HG03066 (cell line): ENCODE measurements around the gene SMG7.

ENCODE experiments used
- ATAC-seq: cut with Tn5 transposase; IDR thresholded peaks from one replicate; pipeline ENCODE4 v1.9.1; 2021; ENCODE audit warnings: low read depth; ENCODE audit not compliant: unreplicated experiment

Gene SMG7

GRCh38 chr1:183584147-183584546 lies 111.8 kb downstream of the SMG7 start:
- ATAC-seq = no peak

DNA sequence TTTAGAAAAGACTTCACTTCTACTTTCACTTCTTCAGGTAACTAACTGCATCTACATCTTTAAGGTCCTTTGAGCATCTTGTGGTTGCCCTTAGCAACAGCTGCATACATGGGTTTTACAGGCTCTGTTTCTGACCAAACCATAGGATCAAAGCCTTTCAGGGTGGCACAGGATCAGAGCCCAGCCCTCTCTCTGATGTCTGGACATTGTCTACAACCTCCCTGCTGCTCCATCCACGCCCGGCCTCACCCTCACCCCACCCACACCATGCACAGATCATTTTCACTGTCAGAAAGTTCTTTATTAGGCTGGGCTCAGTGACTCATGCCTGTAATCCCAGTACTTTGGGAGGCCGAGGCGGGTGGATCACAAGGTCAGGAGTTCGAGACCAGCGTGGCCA lies 112.7 kb downstream of the SMG7 start:
- ATAC-seq = no peak

- no peak for ATAC-seq
These were observed 114.2 kb downstream of the SMG7 start for GRCh38 chr1:183586455-183586854.

DNA sequence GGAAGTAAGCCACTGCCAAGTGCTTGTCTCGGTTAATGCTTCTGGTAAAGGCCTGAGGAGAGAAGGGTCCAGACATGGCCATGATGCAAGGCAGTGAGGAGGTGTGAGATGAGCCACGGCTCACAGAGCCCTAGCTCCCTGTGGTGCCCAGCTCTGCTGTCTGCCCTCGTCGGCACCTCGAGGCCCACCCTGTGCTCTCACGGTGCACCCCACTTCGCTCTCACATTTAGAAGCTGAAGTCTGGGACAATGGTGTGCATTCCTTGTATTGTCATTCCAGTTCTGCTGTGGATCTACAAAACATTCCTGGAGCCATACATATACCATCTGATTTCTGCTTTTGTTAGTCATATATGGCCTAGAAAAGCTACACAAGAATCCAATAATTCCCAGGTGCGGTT lies 114.6 kb downstream of the SMG7 start:
- ATAC-seq = no peak

- ATAC-seq = no peak
These were observed 116.5 kb downstream of the SMG7 start for GRCh38 chr1:183588827-183589226.

GRCh38 chr1:183589384-183589783 lies 117.1 kb downstream of the SMG7 start:
- no peak for ATAC-seq

- ATAC-seq = peak; percentile 24
These were observed 117.6 kb downstream of the SMG7 start for GRCh38 chr1:183589874-183590243.

- ATAC-seq = peak; percentile 77
These were observed 118.2 kb downstream of the SMG7 start, which contains the start of gene NCF2 for GRCh38 chr1:183590244-183591191. Gene NCF2 (minus strand): TSS chr1:183590459. CDS start chr1:183590329, 130 bp downstream.

DNA sequence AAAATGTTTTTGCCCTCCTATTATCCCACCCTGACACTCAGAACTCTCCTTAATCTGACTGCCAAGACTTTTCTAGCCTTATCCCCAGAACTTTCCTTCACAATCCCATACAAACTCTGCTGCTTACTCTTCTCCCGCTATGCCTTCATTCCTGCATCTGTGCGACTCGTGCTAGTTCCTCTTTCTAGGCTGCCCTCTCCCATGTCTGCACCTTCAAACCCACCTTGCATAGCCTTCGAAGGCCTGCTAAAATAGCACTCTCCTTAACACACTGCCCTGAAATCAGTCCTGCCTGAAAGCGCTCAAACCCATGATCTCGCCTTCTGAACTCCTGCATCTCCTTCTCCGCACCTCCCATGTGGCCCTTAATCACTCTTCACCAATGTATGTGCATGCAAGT lies 120.4 kb downstream of the SMG7 start:
- ATAC-seq = no peak

- ATAC-seq = peak; percentile 51
These were observed 121.1 kb downstream of the SMG7 start for GRCh38 chr1:183593356-183593755.

DNA sequence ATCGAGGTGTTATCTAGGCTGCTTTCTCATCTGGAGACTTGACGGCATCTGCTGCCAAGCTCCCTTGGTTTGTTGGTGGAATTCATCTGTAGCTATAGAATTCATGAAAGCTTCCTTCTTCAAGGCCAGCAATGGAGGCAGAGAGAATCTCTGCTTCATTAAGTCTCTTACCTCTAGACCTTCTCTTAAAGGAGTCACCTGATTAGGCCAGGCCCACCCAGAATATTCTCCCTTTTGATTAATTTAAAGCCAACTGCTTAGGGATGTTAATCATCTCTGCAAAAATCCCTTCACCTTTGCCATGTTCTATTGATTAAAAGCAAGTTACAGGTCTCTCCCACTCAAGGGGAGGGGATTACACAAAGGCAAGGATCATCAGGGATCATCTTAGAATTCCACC lies 123.2 kb downstream of the SMG7 start:
- no peak for ATAC-seq

- ATAC-seq = no peak
These were observed 124.2 kb downstream of the SMG7 start for GRCh38 chr1:183596500-183596899.

DNA sequence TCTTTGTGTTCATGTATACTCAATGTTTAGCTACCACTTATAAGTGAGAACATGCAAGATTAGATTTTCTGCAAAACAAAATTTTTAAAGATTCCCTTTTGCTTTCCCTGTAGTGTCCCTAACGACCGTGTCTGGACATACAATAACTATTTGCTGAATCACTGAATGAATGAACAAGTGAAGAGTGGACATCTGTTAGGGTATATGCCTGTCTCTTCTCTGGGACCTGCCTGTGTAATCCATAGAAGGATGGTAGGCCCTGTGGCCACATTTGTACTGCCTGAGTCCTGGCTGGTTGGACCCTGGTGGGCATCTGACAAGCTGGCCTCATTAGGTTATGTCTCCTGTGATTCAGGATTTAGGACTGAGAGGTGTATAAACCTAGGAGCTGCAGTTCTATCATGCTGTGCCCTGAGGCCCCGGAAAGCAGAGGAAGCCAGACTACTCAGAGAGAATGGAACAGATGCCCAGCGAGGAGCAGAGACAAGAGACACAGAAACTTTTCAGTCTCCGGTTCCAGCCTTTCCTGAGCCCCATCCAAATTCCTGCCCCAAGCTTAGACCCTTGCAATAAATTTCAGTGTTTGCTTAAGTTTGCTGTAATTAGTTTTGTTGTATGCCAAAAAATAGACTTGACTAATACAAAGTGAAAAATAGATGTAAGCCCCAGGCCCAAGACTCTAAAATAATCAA lies 125.5 kb downstream of the SMG7 start:
- ATAC-seq = no peak

DNA sequence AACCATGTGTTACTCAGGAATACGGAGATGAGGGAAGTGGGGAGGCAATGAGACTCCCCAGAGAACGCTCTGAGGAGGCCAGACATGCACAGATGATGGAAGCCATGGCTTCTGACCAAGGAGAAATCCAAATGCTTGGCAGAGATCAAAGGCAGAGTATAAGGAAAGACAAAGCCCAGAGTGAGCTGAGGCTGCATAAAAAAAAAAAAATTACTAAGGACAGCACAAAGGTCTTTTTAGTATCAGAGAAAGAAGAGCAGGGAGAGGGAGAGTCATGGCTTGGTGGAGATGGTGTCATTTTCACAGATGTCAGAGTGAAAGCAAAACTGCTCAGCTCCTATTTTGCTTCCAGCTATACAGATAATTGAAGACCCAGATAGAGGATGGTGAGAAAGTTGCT lies 126.1 kb downstream of the SMG7 start:
- ATAC-seq = peak; percentile 64

- no peak for ATAC-seq
These were observed 127.8 kb downstream of the SMG7 start for GRCh38 chr1:183600136-183600535.

GRCh38 chr1:183600634-183601033 lies 128.3 kb downstream of the SMG7 start:
- ATAC-seq = no peak

DNA sequence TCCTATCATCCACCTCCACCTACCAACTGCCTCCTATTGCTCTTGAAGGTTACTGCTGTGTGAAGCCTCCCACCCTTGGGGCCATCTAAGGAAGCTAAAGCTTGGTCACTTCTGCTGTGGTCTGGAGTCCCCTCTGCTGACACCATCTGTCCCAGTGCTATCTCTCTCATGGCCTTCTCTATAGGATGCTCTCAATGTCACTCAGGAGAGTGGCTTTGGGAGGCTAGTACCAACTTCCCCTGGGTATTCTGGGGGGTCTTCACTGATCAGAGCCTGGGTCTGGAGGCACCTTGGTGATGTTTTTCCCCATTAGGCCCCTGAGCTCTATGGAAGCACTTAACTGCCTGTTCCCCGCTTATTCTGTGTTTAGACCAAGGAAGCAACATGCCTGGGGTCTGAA lies 130.2 kb downstream of the SMG7 start:
- ATAC-seq = no peak
